Stimulated activated CD8-positive, alpha-beta memory T cell treated with anti-CD3 and anti-CD28 coated beads, Interleukin-15, amount 100 ng/mL, for 24 hours (primary cell): ENCODE results near the gene C1orf167.
"Not testable (repeated sequence)": the region's sequence is repeated elsewhere in the genome, so short reads cannot be mapped to it uniquely, and the experiment has no call there.

Experiments used
- DNase-seq: peaks from one replicate; pipeline ENCODE4 v3.0.0-alpha.2; 2020; ENCODE audit warnings: low read depth

The C1orf167 gene

GRCh38 chr1:11800391-11800755 lies 38.4 kb downstream of the C1orf167 start:
- DNase-seq = no peak

- no peak for DNase-seq
Observed at GRCh38 chr1:11800756-11801433, 38.9 kb downstream of the C1orf167 start.

- no peak for DNase-seq
Observed at GRCh38 chr1:11802616-11802972, 40.6 kb downstream of the C1orf167 start.

- DNase-seq = peak; percentile 27
Observed at GRCh38 chr1:11802973-11803885, 41.2 kb downstream of the C1orf167 start.

GRCh38 chr1:11803924-11804665 lies 42.1 kb downstream of the C1orf167 start:
- not testable (repeated sequence) for DNase-seq

DNA sequence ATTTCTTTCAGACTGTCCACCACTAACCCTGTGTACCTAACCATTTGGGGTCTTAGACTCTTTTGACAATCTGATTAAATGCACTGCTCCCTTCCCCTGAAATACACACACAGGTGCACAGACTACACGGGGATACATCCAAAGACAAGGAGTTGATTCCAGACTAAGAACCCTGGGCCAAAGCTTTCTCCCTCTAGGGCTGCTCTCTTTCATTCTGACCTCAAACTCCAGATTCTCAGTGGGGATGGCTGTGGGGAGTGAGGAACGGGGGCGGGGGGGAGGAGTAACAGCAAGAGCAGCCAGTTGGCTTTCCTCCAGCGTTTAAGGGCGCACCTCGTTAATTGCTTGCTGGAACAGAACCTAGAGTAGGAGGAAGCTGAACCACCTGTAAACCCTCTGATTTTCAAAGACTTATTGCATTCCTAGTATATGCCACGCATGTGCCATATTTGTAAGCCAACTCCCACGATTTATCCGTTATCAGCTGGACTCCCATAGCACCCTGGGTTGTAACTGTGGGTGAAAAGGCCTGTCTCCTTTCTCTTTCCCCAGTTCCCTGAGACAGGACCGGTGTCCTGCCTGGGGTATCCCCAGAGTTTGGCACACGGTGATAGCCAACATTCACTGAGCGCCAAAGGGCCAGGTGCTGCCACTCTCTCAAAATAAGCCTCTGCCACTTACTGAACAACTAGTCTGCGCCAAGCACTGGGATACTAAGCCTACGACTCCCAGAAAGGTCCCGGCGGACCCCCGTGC lies 42.9 kb downstream of the C1orf167 start:
- no peak for DNase-seq

- DNase-seq = peak; percentile 94
Observed at GRCh38 chr1:11805422-11806306, 43.7 kb downstream of the C1orf167 start, which contains the start of the genes CLCN6 and MTHFR. CLCN6 (plus strand) TSS chr1:11806191; CDS start chr1:11806263, 72 bp downstream. MTHFR (minus strand) TSS chr1:11805964; CDS start chr1:11803116, 2,848 bp downstream.

DNA sequence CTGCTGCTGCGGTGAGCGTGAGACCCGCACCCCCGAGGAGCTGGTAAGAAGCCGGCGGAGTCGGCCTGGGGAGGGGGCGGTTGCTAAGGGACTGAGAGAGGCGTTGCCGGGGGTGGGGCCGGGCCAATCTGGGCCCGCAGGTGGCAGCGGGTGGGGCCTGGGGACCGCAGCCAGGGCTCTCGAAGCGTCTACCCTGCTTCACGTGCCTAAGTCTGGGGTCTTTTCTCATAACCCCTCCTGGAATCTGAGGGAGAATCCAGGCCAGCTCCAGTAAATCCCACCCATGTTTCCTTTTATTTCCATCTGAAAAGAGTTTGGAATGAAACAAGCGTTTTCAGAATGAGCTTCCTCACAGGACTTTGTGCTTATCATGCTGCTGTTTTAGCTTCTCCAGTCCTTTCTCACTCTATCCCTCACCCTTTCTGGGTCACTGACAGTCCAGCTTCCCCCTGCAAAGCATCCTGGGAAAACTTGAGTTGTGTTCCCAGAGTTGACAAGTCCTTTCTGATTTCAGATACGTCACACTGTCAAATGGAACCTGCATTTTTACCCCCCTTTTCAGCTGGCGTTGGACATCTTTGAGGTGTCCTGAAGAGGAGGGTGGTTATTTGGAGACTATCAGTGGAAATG lies 44.4 kb downstream of the C1orf167 start:
- no peak for DNase-seq

- no peak for DNase-seq
Observed at GRCh38 chr1:11807133-11807532, 45.1 kb downstream of the C1orf167 start.

- no peak for DNase-seq
Observed at GRCh38 chr1:11813021-11813420, 51.0 kb downstream of the C1orf167 start.

DNA sequence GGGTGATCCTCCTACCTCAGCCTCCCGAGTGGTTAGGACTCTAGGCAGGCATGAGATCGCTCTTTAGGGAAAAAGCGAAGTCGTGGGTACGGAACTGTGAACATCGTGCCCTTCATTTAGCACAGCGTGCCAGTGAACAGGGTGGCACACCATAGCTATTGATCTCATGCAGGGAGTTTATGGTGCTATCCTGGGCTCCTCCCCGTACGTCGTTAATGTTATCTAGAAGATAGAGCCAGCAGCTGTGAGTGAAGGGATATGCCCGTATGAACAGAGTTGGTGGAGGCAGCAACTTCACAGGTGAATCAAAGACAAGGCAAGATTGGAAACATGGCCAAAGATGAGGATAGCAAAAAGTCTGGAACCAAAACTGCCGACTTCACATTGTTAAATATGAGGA lies 55.2 kb downstream of the C1orf167 start:
- no peak for DNase-seq

- no peak for DNase-seq
Observed at GRCh38 chr1:11822091-11822490, 60.1 kb downstream of the C1orf167 start.

DNA sequence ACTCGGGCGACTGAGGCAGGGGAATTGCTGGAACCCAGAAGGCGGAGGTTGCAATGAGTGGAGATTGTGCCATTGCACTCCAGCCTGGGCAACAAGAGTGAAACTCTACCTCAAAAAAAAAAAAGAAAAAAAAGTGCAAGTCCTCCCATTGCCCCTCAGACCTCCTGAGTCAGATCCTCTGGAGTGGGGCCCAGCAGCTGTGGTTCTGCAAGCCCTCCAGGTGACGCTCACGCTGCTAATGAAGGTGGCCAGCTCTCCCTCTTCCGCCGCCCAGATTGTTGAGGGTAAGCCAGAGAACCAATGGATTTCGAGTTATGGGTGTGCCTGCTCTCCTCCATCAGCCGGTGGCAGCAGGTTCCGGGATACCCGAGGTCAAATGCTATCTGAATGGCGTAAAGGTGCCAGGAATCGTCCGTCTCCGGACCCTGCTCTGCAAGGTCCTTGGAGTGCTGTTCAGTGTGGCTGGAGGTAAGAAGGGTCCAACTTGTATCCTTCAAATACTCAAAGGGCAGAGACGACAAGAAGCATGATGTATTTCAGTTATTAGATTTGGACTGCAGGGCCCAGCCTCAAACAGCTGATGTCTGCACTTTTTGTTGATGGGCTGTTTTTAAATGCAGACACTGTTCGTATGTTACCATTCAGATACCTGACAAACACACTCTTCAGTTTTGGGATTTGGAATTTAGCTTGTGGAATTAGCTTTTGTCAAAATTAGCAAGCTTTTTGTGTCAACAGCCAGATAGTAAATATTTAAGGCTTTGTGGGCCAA lies 61.6 kb downstream of the C1orf167 start:
- DNase-seq = no peak

GRCh38 chr1:11825131-11825530 lies 63.1 kb downstream of the C1orf167 start:
- no peak for DNase-seq

DNA sequence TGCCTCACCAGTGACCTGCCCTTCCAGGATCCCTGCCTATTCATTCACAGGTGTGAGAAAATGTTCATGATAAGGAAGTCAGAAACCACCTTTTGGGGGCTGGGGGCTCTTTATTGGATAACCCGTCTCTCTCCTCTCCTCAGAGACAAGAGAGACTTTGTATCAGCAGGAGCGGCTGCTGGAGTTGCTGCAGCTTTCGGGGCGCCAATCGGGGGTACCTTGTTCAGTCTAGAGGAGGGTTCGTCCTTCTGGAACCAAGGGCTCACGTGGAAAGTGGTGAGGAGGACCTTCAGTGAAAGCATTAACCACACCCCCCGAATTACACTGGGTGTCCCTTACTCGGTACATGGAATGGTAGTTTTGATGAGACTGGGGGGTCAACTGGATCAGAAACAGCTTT lies 65.0 kb downstream of the C1orf167 start:
- DNase-seq = no peak

DNA sequence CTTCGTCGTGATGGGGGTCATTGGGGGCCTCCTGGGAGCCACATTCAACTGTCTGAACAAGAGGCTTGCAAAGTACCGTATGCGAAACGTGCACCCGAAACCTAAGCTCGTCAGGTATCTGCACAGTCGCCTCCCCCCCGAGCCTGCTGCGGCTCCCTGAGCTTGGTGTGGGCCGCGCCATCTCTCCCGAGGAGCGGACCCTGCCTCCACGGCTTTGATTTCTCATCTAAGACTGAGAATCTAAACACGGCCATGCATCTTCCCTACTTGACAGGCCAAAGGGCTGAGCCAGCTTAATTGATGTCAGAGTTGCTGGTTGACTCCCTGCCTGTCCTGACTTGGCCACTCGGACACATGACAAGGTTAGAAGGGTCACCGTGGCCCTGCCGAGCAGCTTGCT lies 66.5 kb downstream of the C1orf167 start:
- DNase-seq = no peak

DNA sequence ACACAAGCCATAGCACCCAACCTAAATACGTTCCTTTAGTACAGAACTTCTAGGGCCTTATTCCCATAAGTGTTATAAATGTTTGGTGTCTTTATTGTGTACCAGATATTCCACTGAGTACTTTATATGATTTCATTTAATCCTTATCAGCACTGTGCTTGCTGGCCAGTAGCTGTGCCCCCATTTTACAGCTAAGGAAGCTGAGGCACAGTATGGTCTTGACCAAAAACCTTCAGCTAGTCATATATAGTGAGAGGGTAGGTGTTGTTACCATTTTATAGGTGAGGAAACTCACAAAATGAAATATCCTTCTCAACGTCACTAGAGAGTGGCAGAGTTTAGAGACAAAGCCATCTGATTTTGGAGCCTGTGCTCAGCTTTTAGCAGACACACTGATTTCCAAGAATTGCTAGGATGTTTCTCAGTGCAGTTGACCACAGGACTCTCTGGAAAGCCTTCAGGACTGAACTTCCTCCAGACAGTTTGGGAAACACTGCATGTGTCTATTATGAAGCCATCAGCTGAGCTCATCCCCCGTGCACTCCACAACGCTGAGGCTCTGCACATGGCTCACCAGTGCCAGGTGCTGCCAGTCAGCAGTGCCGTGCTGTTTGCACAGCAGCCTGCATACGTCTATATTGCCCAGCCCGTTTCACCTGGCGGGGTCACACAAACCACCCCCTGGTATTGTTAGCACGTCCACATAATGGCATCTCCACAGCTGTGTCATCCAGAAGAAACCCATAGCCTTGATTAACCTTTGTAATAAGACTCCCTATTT lies 70.1 kb downstream of the C1orf167 start:
- DNase-seq = no peak

GRCh38 chr1:11833497-11833896 lies 71.5 kb downstream of the C1orf167 start:
- DNase-seq = no peak

- no peak for DNase-seq
Observed at GRCh38 chr1:11833900-11834299, 71.9 kb downstream of the C1orf167 start.
